OCI-LY1 (cell line): ENCODE data around the gene POU1F1.

Experiments used
- H2AFZ ChIP-seq: fragments of 200-600 bp; sonication (generic), shearing (Covaris generic); 2 replicates; pipeline ENCODE4 v1.6.0; 2014; ENCODE audit warnings: antibody characterized with exemption, mild to moderate bottlenecking, low read length
- H3F3A ChIP-seq: fragments of 200-600 bp; sonication (generic), shearing (Covaris generic); 2 replicates; pipeline ENCODE4 v1.6.0; 2014; ENCODE audit warnings: mild to moderate bottlenecking, antibody characterized with exemption, low read length, moderate library complexity; ENCODE audit not compliant: insufficient read depth
- H3K27ac ChIP-seq: fragments of 200-600 bp; sonication (generic); 2 replicates; pipeline ENCODE4 v1.5.1; 2014; ENCODE audit warnings: low read length, mixed run types, mild to moderate bottlenecking, low read depth; ENCODE audit not compliant: poor library complexity, severe bottlenecking
- H3K27me3 ChIP-seq: fragments of 200-600 bp; sonication (generic); 2 replicates; pipeline ENCODE4 v1.6.0; 2014; ENCODE audit warnings: antibody characterized with exemption, mild to moderate bottlenecking, low read length, moderate library complexity; ENCODE audit not compliant: insufficient read depth
- H3K36me3 ChIP-seq: fragments of 200-600 bp; sonication (generic); 2 replicates; pipeline ENCODE4 v1.6.1; 2014; ENCODE audit warnings: mild to moderate bottlenecking, antibody characterized with exemption, low read length, moderate library complexity, mixed read lengths; ENCODE audit not compliant: insufficient read depth
- H3K4me1 ChIP-seq: fragments of 200-600 bp; sonication (generic); 2 replicates; pipeline ENCODE4 v1.5.1; 2014; ENCODE audit warnings: mild to moderate bottlenecking, low read length, moderate library complexity; ENCODE audit not compliant: insufficient read depth, severe bottlenecking
- H3K4me2 ChIP-seq: fragments of 200-600 bp; sonication (generic), shearing (Covaris generic); 2 replicates; pipeline ENCODE4 v1.6.1; 2014; ENCODE audit warnings: low read length
- H3K4me3 ChIP-seq: fragments of 200-600 bp; sonication (generic); 2 replicates; pipeline ENCODE4 v1.5.1; 2014; ENCODE audit warnings: low read length, low read depth, mild to moderate bottlenecking, mixed read lengths; ENCODE audit not compliant: poor library complexity, severe bottlenecking
- H3K79me2 ChIP-seq: fragments of 200-600 bp; shearing (Covaris generic); 2 replicates; pipeline ENCODE4 v1.6.1; 2016; ENCODE audit warnings: mixed run types, low read length, mixed read lengths; ENCODE audit not compliant: insufficient read depth
- H3K9ac ChIP-seq: fragments of 200-600 bp; sonication (generic), shearing (Covaris generic); 2 replicates; pipeline ENCODE4 v1.6.1; 2014; ENCODE audit warnings: mild to moderate bottlenecking, low read length, mixed read lengths
- H3K9me2 ChIP-seq: fragments of 200-600 bp; sonication (generic), shearing (Covaris generic); 2 replicates; pipeline ENCODE4 v1.6.1; 2014; ENCODE audit warnings: low read depth, mild to moderate bottlenecking, low read length, mixed read lengths
- H3K9me3 ChIP-seq: fragments of 200-600 bp; shearing (Covaris generic); 2 replicates; pipeline ENCODE4 v1.6.1; 2014; ENCODE audit warnings: low read length, mixed read lengths
- H4K20me1 ChIP-seq: fragments of 200-600 bp; sonication (generic), shearing (Covaris generic); 2 replicates; pipeline ENCODE4 v1.6.0; 2016; ENCODE audit warnings: mild to moderate bottlenecking, low read length; ENCODE audit not compliant: insufficient read depth
- CTCF ChIP-seq: fragments of 200-600 bp; sonication (generic), shearing (Covaris generic); IDR thresholded peaks from 2 replicates; pipeline ENCODE4 v1.5.1; 2017; ENCODE audit warnings: mild to moderate bottlenecking, antibody characterized with exemption, low read length, moderate library complexity, mixed read lengths
- EZH2 ChIP-seq: fragments of 200-600 bp; sonication (generic), shearing (Covaris generic); IDR thresholded peaks from 2 replicates; pipeline ENCODE4 v1.8.0; 2017; ENCODE audit warnings: borderline replicate concordance, mixed run types, mild to moderate bottlenecking, antibody characterized with exemption, low read length, moderate library complexity, mixed read lengths

The POU1F1 gene

GRCh38 chr3:87236093-87236492 is 40.3 kb downstream of the POU1F1 start:
- H3K9me2 ChIP-seq: no peaks in the 10 kb centered on the region
- TF ChIP-seq EZH2 (no peak), CTCF (no peak)
- H3K27me3 ChIP-seq: no peaks in the 10 kb centered on the region
- H4K20me1 ChIP-seq: no peaks in the 10 kb centered on the region
- H3K9ac ChIP-seq: no peak overlapping the region
- H2AFZ ChIP-seq: no peak overlapping the region
- H3K27ac ChIP-seq: no peak overlapping the region
- H3K4me1 ChIP-seq: no peaks in the 10 kb centered on the region
- peaks cover 14% of the 10 kb centered on the region for H3K36me3 ChIP-seq
- peaks cover 27% of the 10 kb centered on the region; the same call in 1 of the 2 replicates for H3K79me2 ChIP-seq
- no peaks in the 10 kb centered on the region for H3F3A ChIP-seq
- H3K4me2 ChIP-seq: no peak overlapping the region
- H3K9me3 ChIP-seq: no peaks in the 10 kb centered on the region
- H3K4me3 ChIP-seq: no peak overlapping the region

GRCh38 chr3:87233805-87234204 is 42.6 kb downstream of the POU1F1 start:
- Histone ChIP-seq H3K79me2 (peaks cover 41% of the 10 kb centered on the region), H3K4me1 (peaks cover 11% of the 10 kb centered on the region), H3K9me3 (no peaks in the 10 kb centered on the region)

GRCh38 chr3:87229113-87229512 is 47.3 kb downstream of the POU1F1 start:
- Histone ChIP-seq H3F3A (no peaks in the 10 kb centered on the region), H2AFZ (no peak overlapping the region), H4K20me1 (no peaks in the 10 kb centered on the region), H3K27me3 (no peaks in the 10 kb centered on the region), H3K79me2 (peaks cover 50% of the 10 kb centered on the region), H3K27ac (no peak overlapping the region), H3K4me2 (peak overlapping the region; percentile 82), H3K4me1 (peaks cover 28% of the 10 kb centered on the region), H3K36me3 (no peaks in the 10 kb centered on the region), H3K9me2 (no peaks in the 10 kb centered on the region), H3K4me3 (no peak overlapping the region), H3K9me3 (no peaks in the 10 kb centered on the region), H3K9ac (no peak overlapping the region; the same call in 1 of the 2 replicates)
- TF ChIP-seq EZH2 (no peak), CTCF (no peak)

More at GRCh38 chr3:87233805-87234204, 42.6 kb downstream of the POU1F1 start:
- no peaks in the 10 kb centered on the region for H3K9me2 ChIP-seq
- H3K27ac ChIP-seq: no peak overlapping the region
- H3K27me3 ChIP-seq: no peaks in the 10 kb centered on the region
- no peak overlapping the region for H3K9ac ChIP-seq
- no peak overlapping the region for H3K4me2 ChIP-seq
- no peaks in the 10 kb centered on the region for H3F3A ChIP-seq
- no peak overlapping the region for H3K4me3 ChIP-seq
- H2AFZ ChIP-seq: no peak overlapping the region
- peaks cover 6% of the 10 kb centered on the region; the same call in 1 of the 2 replicates for H3K36me3 ChIP-seq
- H4K20me1 ChIP-seq: no peaks in the 10 kb centered on the region
- TF ChIP-seq EZH2 (no peak), CTCF (no peak)
